Caki2 (cell line): ENCODE measurements around the gene EPB41. TPM values are rescaled to one million over a fixed set of nuclear protein-coding genes. Genes with fewer than 3 reads are reported as not detected.
"Not testable (repeated sequence)": the region's sequence is repeated elsewhere in the genome, so short reads cannot be mapped to it uniquely, and the experiment has no call there.

ENCODE experiments used
- DNase-seq: peaks from one replicate; pipeline ENCODE4 v3.0.0-alpha.2; 2015; ENCODE audit warnings: low read depth
- in situ Hi-C: cut with HindIII; loops from 2 replicates; pipeline ENCODE4 v1.10.0; 2016; ENCODE audit warnings: low sequenced_read_pairs, low pct_unique_long_range_greater_than_20kb, mixed read lengths
- total RNA-seq: library from RNA; depleted of rRNA; stranded (reverse); fragments of >200 nt; shearing (Covaris generic); gene quantifications from 2 replicates; pipeline ENCODE4 v1.2.3, GENCODE V29; 2014; ENCODE audit warnings: low replicate concordance

The EPB41 gene
- total RNA-seq, 1 experiment from 2014 or later, result 11.8 TPM

GRCh38 chr1:29004798-29005197, 90.4 kb downstream of the EPB41 start:
- in situ Hi-C loops, result no loop called here
- DNase-seq, result no peak

GRCh38 chr1:29011775-29012174, 97.4 kb downstream of the EPB41 start:
- no peak for DNase-seq
- in situ Hi-C loops, result no loop called here

GRCh38 chr1:29017235-29017634, 102.9 kb downstream of the EPB41 start:
- no peak for DNase-seq
- in situ Hi-C loops, result no loop called here

GRCh38 chr1:29017975-29018712, 103.8 kb downstream of the EPB41 start:
- in situ Hi-C loops, result no loop called here
- no peak for DNase-seq

- DNase-seq, result no peak
- in situ Hi-C loops, result no loop called here
These were observed 108.3 kb downstream of the EPB41 start for GRCh38 chr1:29022620-29023019.

GRCh38 chr1:29029667-29030066, 115.3 kb downstream of the EPB41 start:
- no peak for DNase-seq
- in situ Hi-C loops, result no loop called here

- DNase-seq, result no peak
- in situ Hi-C loops, result no loop called here
These were observed 118.5 kb downstream of the EPB41 start for GRCh38 chr1:29032841-29033240.

GRCh38 chr1:29033829-29034466, 119.6 kb downstream of the EPB41 start:
- peak; percentile 39 for DNase-seq
- in situ Hi-C loops, result no loop called here

- in situ Hi-C loops, result no loop called here
- DNase-seq, result no peak
These were observed 129.1 kb downstream of the EPB41 start for GRCh38 chr1:29043274-29043965.

GRCh38 chr1:29044010-29044409, 129.6 kb downstream of the EPB41 start:
- no peak for DNase-seq
- in situ Hi-C loops, result no loop called here

GRCh38 chr1:29045663-29046062, 131.3 kb downstream of the EPB41 start:
- DNase-seq, in situ Hi-C loops: not testable (repeated sequence)

- DNase-seq, result no peak
- in situ Hi-C loops, result no loop called here
These were observed 132.8 kb downstream of the EPB41 start for GRCh38 chr1:29047142-29047541.

- in situ Hi-C loops, result no loop called here
- DNase-seq, result no peak
These were observed 135.8 kb downstream of the EPB41 start for GRCh38 chr1:29050166-29050565.

GRCh38 chr1:29052100-29052499, 137.7 kb downstream of the EPB41 start:
- no peak for DNase-seq
- in situ Hi-C loops, result no loop called here

- in situ Hi-C loops, result no loop called here
- DNase-seq, result no peak
These were observed 138.6 kb downstream of the EPB41 start for GRCh38 chr1:29052941-29053340.

GRCh38 chr1:29055160-29055559, 140.8 kb downstream of the EPB41 start:
- DNase-seq, result peak; percentile 4

GRCh38 chr1:29056256-29056655, 141.9 kb downstream of the EPB41 start:
- DNase-seq, result no peak
- in situ Hi-C loops, result no loop called here

More at GRCh38 chr1:29055160-29055559, 140.8 kb downstream of the EPB41 start:
- in situ Hi-C loops, result no loop called here

GRCh38 chr1:29057700-29058099, 143.3 kb downstream of the EPB41 start:
- DNase-seq, result no peak
- in situ Hi-C loops, result no loop called here

- no peak for DNase-seq
- in situ Hi-C loops, result no loop called here
These were observed 148.0 kb downstream of the EPB41 start for GRCh38 chr1:29062157-29062942.
